ENCODE results near the gene GNL1.

GRCh38 chr6:30548375-30548774, 7.9 kb downstream of the GNL1 start:
- TF ChIP-seq CTCF (IDR thresholded peaks at IDR 0.05) (no peak), POLR2A (IDR thresholded peaks at IDR 0.05) (no peak)

Data from uterus (tissue), 2 donors.